GM23338 (cell line): ENCODE data around the gene TRAK1. TPM values are rescaled to one million over a fixed set of nuclear protein-coding genes. Genes with fewer than 3 reads are reported as not detected.

Experiments used
- ATAC-seq: fragments of 200-7000 bp; cut with Tn5 transposase; 3 replicates; pipeline ENCODE4 v1.9.1; 2020
- DNase-seq: peaks from one replicate; pipeline ENCODE4 v3.0.0-alpha.2; 2015; ENCODE audit warnings: low spot score
- H2AFZ ChIP-seq: fragments of 200-600 bp; sonication (generic); 2 replicates; pipeline ENCODE4 v1.8.0; 2016; ENCODE audit warnings: antibody characterized with exemption, mild to moderate bottlenecking, moderate library complexity
- H3F3A ChIP-seq: fragments of 200-600 bp; sonication (generic); replicated peaks from 2 replicates; pipeline ENCODE4 v1.8.0; 2017; ENCODE audit warnings: antibody characterized with exemption, mixed run types, low read depth
- H3K27ac ChIP-seq: fragments of 200-600 bp; sonication (generic); 2 replicates; pipeline ENCODE4 v1.6.1; 2016; ENCODE audit warnings: low read depth
- H3K27me3 ChIP-seq: fragments of 200-600 bp; sonication (generic); 2 replicates; pipeline ENCODE4 v1.8.0; 2016; ENCODE audit warnings: mild to moderate bottlenecking, mixed run types, moderate library complexity; ENCODE audit not compliant: insufficient read depth
- H3K36me3 ChIP-seq: fragments of 200-600 bp; sonication (generic); 2 replicates; pipeline ENCODE4 v1.8.0; 2016; ENCODE audit warnings: mild to moderate bottlenecking; ENCODE audit not compliant: insufficient read depth
- H3K4me1 ChIP-seq: fragments of 200-600 bp; sonication (generic); 2 replicates; pipeline ENCODE4 v1.8.0; 2016; ENCODE audit warnings: mild to moderate bottlenecking, moderate library complexity; ENCODE audit not compliant: insufficient read depth
- H3K4me2 ChIP-seq: fragments of 200-600 bp; sonication (generic); 2 replicates; pipeline ENCODE4 v1.7.1; 2017; ENCODE audit warnings: mixed run types
- H3K4me3 ChIP-seq: fragments of 200-600 bp; sonication (generic); 2 replicates; pipeline ENCODE4 v1.6.1; 2016; ENCODE audit warnings: mixed run types
- H3K79me2 ChIP-seq: fragments of 200-600 bp; sonication (generic); replicated peaks from 2 replicates; pipeline ENCODE4 v1.8.0; 2017; ENCODE audit warnings: mild to moderate bottlenecking; ENCODE audit not compliant: insufficient read depth
- H3K9me2 ChIP-seq: fragments of 200-600 bp; sonication (generic); 2 replicates; pipeline ENCODE4 v1.8.0; 2017; ENCODE audit not compliant: insufficient read depth
- H4K20me1 ChIP-seq: fragments of 200-600 bp; sonication (generic); replicated peaks from 2 replicates; pipeline ENCODE4 v1.8.0; 2017; ENCODE audit warnings: mild to moderate bottlenecking; ENCODE audit not compliant: insufficient read depth
- H3K27ac Mint-ChIP-seq: 2 replicates; pipeline ENCODE4 v1.8.0; 2020; ENCODE audit warnings: inconsistent platforms, mild to moderate bottlenecking, moderate library complexity, mixed read lengths
- H3K27me3 Mint-ChIP-seq: 3 replicates; pipeline ENCODE4 v1.8.0; 2022; ENCODE audit warnings: low read depth, mild to moderate bottlenecking, moderate library complexity, mixed read lengths, inconsistent platforms; ENCODE audit not compliant: insufficient read depth, poor library complexity
- H3K36me3 Mint-ChIP-seq: 3 replicates; pipeline ENCODE4 v1.8.0; 2021; ENCODE audit warnings: low read depth, mild to moderate bottlenecking, inconsistent platforms, moderate library complexity, mixed read lengths
- H3K4me1 Mint-ChIP-seq: 3 replicates; pipeline ENCODE4 v1.8.0; 2020; ENCODE audit warnings: mild to moderate bottlenecking, inconsistent platforms, mixed read lengths
- H3K4me3 Mint-ChIP-seq: 3 replicates; pipeline ENCODE4 v1.8.0; 2021; ENCODE audit warnings: moderate library complexity, mild to moderate bottlenecking, inconsistent platforms, mixed read lengths
- H3K9me3 Mint-ChIP-seq: 3 replicates; pipeline ENCODE4 v1.8.0; 2020; ENCODE audit warnings: moderate library complexity, mild to moderate bottlenecking, inconsistent platforms, mixed read lengths
- CREB1 ChIP-seq: fragments of 250-450 bp; sonication (Bioruptor Pico); IDR thresholded peaks from 2 replicates; pipeline ENCODE4 v1.5.0; 2020; ENCODE audit warnings: low read depth, mild to moderate bottlenecking, moderate library complexity
- EZH2 ChIP-seq: fragments of 200-600 bp; sonication (generic); IDR thresholded peaks from one replicate; pipeline ENCODE4 v1.8.0; 2017; ENCODE audit warnings: antibody characterized with exemption, mild to moderate bottlenecking, low read depth; ENCODE audit not compliant: unreplicated experiment
- EZH2phosphoT487 ChIP-seq: fragments of 200-600 bp; sonication (generic); IDR thresholded peaks from one replicate; pipeline ENCODE4 v1.8.1; 2018; ENCODE audit warnings: antibody characterized with exemption; ENCODE audit not compliant: unreplicated experiment
- JUNB ChIP-seq: IDR thresholded peaks from one replicate; pipeline ENCODE4 v1.6.1; 2016; ENCODE audit warnings: antibody characterized with exemption; ENCODE audit not compliant: unreplicated experiment
- NANOG ChIP-seq: IDR thresholded peaks from 2 replicates; pipeline ENCODE4 v1.6.1; 2016; ENCODE audit warnings: antibody characterized with exemption, borderline replicate concordance
- POLR2AphosphoS5 ChIP-seq: IDR thresholded peaks from 2 replicates; pipeline ENCODE4 v1.6.1; 2016; ENCODE audit warnings: antibody characterized with exemption, low read depth
- STAT1 ChIP-seq: IDR thresholded peaks from one replicate; pipeline ENCODE4 v1.6.1; 2016; ENCODE audit warnings: antibody characterized with exemption; ENCODE audit not compliant: unreplicated experiment
- ZNF114 ChIP-seq: fragments of 250-450 bp; sonication (Bioruptor Pico); IDR thresholded peaks from 2 replicates; pipeline ENCODE4 v1.5.0; 2020; ENCODE audit warnings: mild to moderate bottlenecking, moderate library complexity
- ZNF331 ChIP-seq: fragments of 250-450 bp; sonication (Bioruptor Pico); IDR thresholded peaks from 2 replicates; pipeline ENCODE4 v1.5.0; 2020; ENCODE audit warnings: low read depth, mild to moderate bottlenecking, moderate library complexity
- polyA plus RNA-seq: library from polyadenylated mRNA; unstranded; fragments of >200 nt; fragmentation: Nextera tagmentation; extraction: Ambion mirVana; gene quantifications from 2 replicates; pipeline ENCODE4 v1.2.1, GENCODE V29; 2016
- total RNA-seq: library from RNA; depleted of rRNA; stranded (reverse); fragments of >200 nt; shearing (Covaris generic); gene quantifications from 2 replicates; pipeline ENCODE4 v1.2.3, GENCODE V29; 2014
- TF ChIP-seq, protein P1 (sequence below): IDR thresholded peaks from 2 replicates; pipeline ENCODE4 v1.6.1; 2016; ENCODE audit warnings: antibody characterized with exemption
- TF ChIP-seq, protein P2 (sequence below): IDR thresholded peaks from one replicate; pipeline ENCODE4 v1.6.1; 2018; ENCODE audit warnings: antibody characterized with exemption; ENCODE audit not compliant: unreplicated experiment
- TF ChIP-seq, protein P3 (sequence below): fragments of 250-450 bp; sonication (Bioruptor Pico); IDR thresholded peaks from 2 replicates; pipeline ENCODE4 v1.5.0; 2020; ENCODE audit warnings: mild to moderate bottlenecking, moderate library complexity
- TF ChIP-seq, protein P4 (sequence below), 2 experiments: fragments of 200-600 bp in 1 of 2; sonication (generic) in 1 of 2; conservative IDR thresholded peaks; 2 replicates each; pipeline versions ENCODE4 v1.5.1 to v1.6.1; 2016 to 2017; ENCODE audit warnings: antibody characterized with exemption in 2 of 2, low read depth in 2 of 2, mild to moderate bottlenecking in 2 of 2, moderate library complexity in 1 of 2

Gene TRAK1
- total and polyA plus RNA-seq, 2 experiments from 2014 or later, result 13.4 to 47.4 TPM

DNA sequence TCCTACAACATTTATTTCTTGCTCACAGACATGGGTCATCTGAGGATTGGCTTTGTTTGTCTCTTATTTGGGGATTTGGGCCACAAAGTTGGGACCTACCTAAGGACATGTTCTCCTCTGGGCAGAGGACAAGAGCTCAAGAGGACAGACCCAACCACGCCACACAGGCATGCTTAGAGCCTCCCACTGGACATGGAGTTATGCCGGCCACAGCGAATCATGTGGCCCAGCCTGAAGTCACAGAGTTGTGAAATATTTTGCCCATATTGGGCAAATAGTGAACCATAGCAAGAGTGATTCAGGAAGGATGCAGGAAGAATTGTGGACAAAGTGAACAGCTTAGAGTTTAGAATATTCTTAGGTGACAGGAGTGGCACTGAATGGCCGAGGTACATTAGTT is 9.9 kb downstream of the TRAK1 start:
- Mint-ChIP-seq H3K9me3 (peaks cover 24% of the 10 kb centered on the region), H3K27me3 (peaks cover 15% of the 10 kb centered on the region), H3K27ac (no peak overlapping the region), H3K4me1 (peaks cover 18% of the 10 kb centered on the region), H3K4me3 (no peak overlapping the region), H3K36me3 (peaks cover 29% of the 10 kb centered on the region)
- Histone ChIP-seq H4K20me1 (no peaks in the 10 kb centered on the region), H3K4me1 (peaks cover 17% of the 10 kb centered on the region), H3K27ac (no peak overlapping the region), H3F3A (no peaks in the 10 kb centered on the region), H2AFZ (no peak overlapping the region), H3K36me3 (peaks cover 6% of the 10 kb centered on the region; the same call in 1 of the 2 replicates), H3K79me2 (peaks cover 4% of the 10 kb centered on the region), H3K27me3 (no peaks in the 10 kb centered on the region), H3K4me3 (no peak overlapping the region), H3K9me2 (no peaks in the 10 kb centered on the region), H3K4me2 (no peak overlapping the region)
- ATAC-seq (no peak), DNase-seq (no peak)
- TF ChIP-seq, protein P1, sequence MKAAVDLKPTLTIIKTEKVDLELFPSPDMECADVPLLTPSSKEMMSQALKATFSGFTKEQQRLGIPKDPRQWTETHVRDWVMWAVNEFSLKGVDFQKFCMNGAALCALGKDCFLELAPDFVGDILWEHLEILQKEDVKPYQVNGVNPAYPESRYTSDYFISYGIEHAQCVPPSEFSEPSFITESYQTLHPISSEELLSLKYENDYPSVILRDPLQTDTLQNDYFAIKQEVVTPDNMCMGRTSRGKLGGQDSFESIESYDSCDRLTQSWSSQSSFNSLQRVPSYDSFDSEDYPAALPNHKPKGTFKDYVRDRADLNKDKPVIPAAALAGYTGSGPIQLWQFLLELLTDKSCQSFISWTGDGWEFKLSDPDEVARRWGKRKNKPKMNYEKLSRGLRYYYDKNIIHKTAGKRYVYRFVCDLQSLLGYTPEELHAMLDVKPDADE, result no peak
- TF ChIP-seq CREB1 (CRISPR knock-in tag) (no peak), JUNB (no peak), POLR2AphosphoS5 (no peak), EZH2phosphoT487 (no peak), NANOG (no peak), ZNF331 (CRISPR knock-in tag) (no peak), STAT1 (no peak), ZNF114 (CRISPR knock-in tag) (no peak), EZH2 (no peak)
- TF ChIP-seq, protein P2, sequence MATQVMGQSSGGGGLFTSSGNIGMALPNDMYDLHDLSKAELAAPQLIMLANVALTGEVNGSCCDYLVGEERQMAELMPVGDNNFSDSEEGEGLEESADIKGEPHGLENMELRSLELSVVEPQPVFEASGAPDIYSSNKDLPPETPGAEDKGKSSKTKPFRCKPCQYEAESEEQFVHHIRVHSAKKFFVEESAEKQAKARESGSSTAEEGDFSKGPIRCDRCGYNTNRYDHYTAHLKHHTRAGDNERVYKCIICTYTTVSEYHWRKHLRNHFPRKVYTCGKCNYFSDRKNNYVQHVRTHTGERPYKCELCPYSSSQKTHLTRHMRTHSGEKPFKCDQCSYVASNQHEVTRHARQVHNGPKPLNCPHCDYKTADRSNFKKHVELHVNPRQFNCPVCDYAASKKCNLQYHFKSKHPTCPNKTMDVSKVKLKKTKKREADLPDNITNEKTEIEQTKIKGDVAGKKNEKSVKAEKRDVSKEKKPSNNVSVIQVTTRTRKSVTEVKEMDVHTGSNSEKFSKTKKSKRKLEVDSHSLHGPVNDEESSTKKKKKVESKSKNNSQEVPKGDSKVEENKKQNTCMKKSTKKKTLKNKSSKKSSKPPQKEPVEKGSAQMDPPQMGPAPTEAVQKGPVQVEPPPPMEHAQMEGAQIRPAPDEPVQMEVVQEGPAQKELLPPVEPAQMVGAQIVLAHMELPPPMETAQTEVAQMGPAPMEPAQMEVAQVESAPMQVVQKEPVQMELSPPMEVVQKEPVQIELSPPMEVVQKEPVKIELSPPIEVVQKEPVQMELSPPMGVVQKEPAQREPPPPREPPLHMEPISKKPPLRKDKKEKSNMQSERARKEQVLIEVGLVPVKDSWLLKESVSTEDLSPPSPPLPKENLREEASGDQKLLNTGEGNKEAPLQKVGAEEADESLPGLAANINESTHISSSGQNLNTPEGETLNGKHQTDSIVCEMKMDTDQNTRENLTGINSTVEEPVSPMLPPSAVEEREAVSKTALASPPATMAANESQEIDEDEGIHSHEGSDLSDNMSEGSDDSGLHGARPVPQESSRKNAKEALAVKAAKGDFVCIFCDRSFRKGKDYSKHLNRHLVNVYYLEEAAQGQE, result no peak
- TF ChIP-seq, protein P3, sequence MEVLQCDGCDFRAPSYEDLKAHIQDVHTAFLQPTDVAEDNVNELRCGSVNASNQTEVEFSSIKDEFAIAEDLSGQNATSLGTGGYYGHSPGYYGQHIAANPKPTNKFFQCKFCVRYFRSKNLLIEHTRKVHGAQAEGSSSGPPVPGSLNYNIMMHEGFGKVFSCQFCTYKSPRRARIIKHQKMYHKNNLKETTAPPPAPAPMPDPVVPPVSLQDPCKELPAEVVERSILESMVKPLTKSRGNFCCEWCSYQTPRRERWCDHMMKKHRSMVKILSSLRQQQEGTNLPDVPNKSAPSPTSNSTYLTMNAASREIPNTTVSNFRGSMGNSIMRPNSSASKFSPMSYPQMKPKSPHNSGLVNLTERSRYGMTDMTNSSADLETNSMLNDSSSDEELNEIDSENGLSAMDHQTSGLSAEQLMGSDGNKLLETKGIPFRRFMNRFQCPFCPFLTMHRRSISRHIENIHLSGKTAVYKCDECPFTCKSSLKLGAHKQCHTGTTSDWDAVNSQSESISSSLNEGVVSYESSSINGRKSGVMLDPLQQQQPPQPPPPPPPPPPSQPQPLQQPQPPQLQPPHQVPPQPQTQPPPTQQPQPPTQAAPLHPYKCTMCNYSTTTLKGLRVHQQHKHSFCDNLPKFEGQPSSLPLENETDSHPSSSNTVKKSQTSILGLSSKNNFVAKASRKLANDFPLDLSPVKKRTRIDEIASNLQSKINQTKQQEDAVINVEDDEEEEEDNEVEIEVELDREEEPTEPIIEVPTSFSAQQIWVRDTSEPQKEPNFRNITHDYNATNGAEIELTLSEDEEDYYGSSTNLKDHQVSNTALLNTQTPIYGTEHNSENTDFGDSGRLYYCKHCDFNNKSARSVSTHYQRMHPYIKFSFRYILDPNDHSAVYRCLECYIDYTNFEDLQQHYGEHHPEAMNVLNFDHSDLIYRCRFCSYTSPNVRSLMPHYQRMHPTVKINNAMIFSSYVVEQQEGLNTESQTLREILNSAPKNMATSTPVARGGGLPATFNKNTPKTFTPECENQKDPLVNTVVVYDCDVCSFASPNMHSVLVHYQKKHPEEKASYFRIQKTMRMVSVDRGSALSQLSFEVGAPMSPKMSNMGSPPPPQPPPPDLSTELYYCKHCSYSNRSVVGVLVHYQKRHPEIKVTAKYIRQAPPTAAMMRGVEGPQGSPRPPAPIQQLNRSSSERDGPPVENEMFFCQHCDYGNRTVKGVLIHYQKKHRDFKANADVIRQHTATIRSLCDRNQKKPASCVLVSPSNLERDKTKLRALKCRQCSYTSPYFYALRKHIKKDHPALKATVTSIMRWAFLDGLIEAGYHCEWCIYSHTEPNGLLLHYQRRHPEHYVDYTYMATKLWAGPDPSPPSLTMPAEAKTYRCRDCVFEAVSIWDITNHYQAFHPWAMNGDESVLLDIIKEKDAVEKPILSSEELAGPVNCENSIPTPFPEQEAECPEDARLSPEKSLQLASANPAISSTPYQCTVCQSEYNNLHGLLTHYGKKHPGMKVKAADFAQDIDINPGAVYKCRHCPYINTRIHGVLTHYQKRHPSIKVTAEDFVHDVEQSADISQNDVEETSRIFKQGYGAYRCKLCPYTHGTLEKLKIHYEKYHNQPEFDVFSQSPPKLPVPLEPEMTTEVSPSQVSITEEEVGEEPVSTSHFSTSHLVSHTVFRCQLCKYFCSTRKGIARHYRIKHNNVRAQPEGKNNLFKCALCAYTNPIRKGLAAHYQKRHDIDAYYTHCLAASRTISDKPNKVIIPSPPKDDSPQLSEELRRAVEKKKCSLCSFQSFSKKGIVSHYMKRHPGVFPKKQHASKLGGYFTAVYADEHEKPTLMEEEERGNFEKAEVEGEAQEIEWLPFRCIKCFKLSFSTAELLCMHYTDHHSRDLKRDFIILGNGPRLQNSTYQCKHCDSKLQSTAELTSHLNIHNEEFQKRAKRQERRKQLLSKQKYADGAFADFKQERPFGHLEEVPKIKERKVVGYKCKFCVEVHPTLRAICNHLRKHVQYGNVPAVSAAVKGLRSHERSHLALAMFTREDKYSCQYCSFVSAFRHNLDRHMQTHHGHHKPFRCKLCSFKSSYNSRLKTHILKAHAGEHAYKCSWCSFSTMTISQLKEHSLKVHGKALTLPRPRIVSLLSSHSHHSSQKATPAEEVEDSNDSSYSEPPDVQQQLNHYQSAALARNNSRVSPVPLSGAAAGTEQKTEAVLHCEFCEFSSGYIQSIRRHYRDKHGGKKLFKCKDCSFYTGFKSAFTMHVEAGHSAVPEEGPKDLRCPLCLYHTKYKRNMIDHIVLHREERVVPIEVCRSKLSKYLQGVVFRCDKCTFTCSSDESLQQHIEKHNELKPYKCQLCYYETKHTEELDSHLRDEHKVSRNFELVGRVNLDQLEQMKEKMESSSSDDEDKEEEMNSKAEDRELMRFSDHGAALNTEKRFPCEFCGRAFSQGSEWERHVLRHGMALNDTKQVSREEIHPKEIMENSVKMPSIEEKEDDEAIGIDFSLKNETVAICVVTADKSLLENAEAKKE (CRISPR knock-in tag), result no peak
- TF ChIP-seq, protein P4, sequence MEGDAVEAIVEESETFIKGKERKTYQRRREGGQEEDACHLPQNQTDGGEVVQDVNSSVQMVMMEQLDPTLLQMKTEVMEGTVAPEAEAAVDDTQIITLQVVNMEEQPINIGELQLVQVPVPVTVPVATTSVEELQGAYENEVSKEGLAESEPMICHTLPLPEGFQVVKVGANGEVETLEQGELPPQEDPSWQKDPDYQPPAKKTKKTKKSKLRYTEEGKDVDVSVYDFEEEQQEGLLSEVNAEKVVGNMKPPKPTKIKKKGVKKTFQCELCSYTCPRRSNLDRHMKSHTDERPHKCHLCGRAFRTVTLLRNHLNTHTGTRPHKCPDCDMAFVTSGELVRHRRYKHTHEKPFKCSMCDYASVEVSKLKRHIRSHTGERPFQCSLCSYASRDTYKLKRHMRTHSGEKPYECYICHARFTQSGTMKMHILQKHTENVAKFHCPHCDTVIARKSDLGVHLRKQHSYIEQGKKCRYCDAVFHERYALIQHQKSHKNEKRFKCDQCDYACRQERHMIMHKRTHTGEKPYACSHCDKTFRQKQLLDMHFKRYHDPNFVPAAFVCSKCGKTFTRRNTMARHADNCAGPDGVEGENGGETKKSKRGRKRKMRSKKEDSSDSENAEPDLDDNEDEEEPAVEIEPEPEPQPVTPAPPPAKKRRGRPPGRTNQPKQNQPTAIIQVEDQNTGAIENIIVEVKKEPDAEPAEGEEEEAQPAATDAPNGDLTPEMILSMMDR (conservative IDR thresholded peaks at IDR 0.05; ENCODE audit: low read depth in 2 of 2), result no peak
